GM23338 (cell line): ENCODE results near the gene TENM3. TPM values are rescaled to one million over a fixed set of nuclear protein-coding genes. Genes with fewer than 3 reads are reported as not detected.

Source experiments
- ATAC-seq: fragments of 200-7000 bp; cut with Tn5 transposase; 3 replicates; pipeline ENCODE4 v1.9.1; 2020
- DNase-seq: peaks from one replicate; pipeline ENCODE4 v3.0.0-alpha.2; 2015; ENCODE audit warnings: low spot score
- H2AFZ ChIP-seq: fragments of 200-600 bp; sonication (generic); 2 replicates; pipeline ENCODE4 v1.8.0; 2016; ENCODE audit warnings: antibody characterized with exemption, mild to moderate bottlenecking, moderate library complexity
- H3F3A ChIP-seq: fragments of 200-600 bp; sonication (generic); replicated peaks from 2 replicates; pipeline ENCODE4 v1.8.0; 2017; ENCODE audit warnings: antibody characterized with exemption, mixed run types, low read depth
- H3K27ac ChIP-seq: fragments of 200-600 bp; sonication (generic); 2 replicates; pipeline ENCODE4 v1.6.1; 2016; ENCODE audit warnings: low read depth
- H3K27me3 ChIP-seq: fragments of 200-600 bp; sonication (generic); 2 replicates; pipeline ENCODE4 v1.8.0; 2016; ENCODE audit warnings: mild to moderate bottlenecking, mixed run types, moderate library complexity; ENCODE audit not compliant: insufficient read depth
- H3K36me3 ChIP-seq: fragments of 200-600 bp; sonication (generic); 2 replicates; pipeline ENCODE4 v1.8.0; 2016; ENCODE audit warnings: mild to moderate bottlenecking; ENCODE audit not compliant: insufficient read depth
- H3K4me1 ChIP-seq: fragments of 200-600 bp; sonication (generic); 2 replicates; pipeline ENCODE4 v1.8.0; 2016; ENCODE audit warnings: mild to moderate bottlenecking, moderate library complexity; ENCODE audit not compliant: insufficient read depth
- H3K4me2 ChIP-seq: fragments of 200-600 bp; sonication (generic); 2 replicates; pipeline ENCODE4 v1.7.1; 2017; ENCODE audit warnings: mixed run types
- H3K4me3 ChIP-seq: fragments of 200-600 bp; sonication (generic); 2 replicates; pipeline ENCODE4 v1.6.1; 2016; ENCODE audit warnings: mixed run types
- H3K79me2 ChIP-seq: fragments of 200-600 bp; sonication (generic); replicated peaks from 2 replicates; pipeline ENCODE4 v1.8.0; 2017; ENCODE audit warnings: mild to moderate bottlenecking; ENCODE audit not compliant: insufficient read depth
- H3K9me2 ChIP-seq: fragments of 200-600 bp; sonication (generic); 2 replicates; pipeline ENCODE4 v1.8.0; 2017; ENCODE audit not compliant: insufficient read depth
- H4K20me1 ChIP-seq: fragments of 200-600 bp; sonication (generic); replicated peaks from 2 replicates; pipeline ENCODE4 v1.8.0; 2017; ENCODE audit warnings: mild to moderate bottlenecking; ENCODE audit not compliant: insufficient read depth
- H3K27ac Mint-ChIP-seq: 2 replicates; pipeline ENCODE4 v1.8.0; 2020; ENCODE audit warnings: inconsistent platforms, mild to moderate bottlenecking, moderate library complexity, mixed read lengths
- H3K27me3 Mint-ChIP-seq: 3 replicates; pipeline ENCODE4 v1.8.0; 2022; ENCODE audit warnings: low read depth, mild to moderate bottlenecking, moderate library complexity, mixed read lengths, inconsistent platforms; ENCODE audit not compliant: insufficient read depth, poor library complexity
- H3K36me3 Mint-ChIP-seq: 3 replicates; pipeline ENCODE4 v1.8.0; 2021; ENCODE audit warnings: low read depth, mild to moderate bottlenecking, inconsistent platforms, moderate library complexity, mixed read lengths
- H3K4me1 Mint-ChIP-seq: 3 replicates; pipeline ENCODE4 v1.8.0; 2020; ENCODE audit warnings: mild to moderate bottlenecking, inconsistent platforms, mixed read lengths
- H3K4me3 Mint-ChIP-seq: 3 replicates; pipeline ENCODE4 v1.8.0; 2021; ENCODE audit warnings: moderate library complexity, mild to moderate bottlenecking, inconsistent platforms, mixed read lengths
- H3K9me3 Mint-ChIP-seq: 3 replicates; pipeline ENCODE4 v1.8.0; 2020; ENCODE audit warnings: moderate library complexity, mild to moderate bottlenecking, inconsistent platforms, mixed read lengths
- CREB1 ChIP-seq: fragments of 250-450 bp; sonication (Bioruptor Pico); IDR thresholded peaks from 2 replicates; pipeline ENCODE4 v1.5.0; 2020; ENCODE audit warnings: low read depth, mild to moderate bottlenecking, moderate library complexity
- JUNB ChIP-seq: IDR thresholded peaks from one replicate; pipeline ENCODE4 v1.6.1; 2016; ENCODE audit warnings: antibody characterized with exemption; ENCODE audit not compliant: unreplicated experiment
- NANOG ChIP-seq: IDR thresholded peaks from 2 replicates; pipeline ENCODE4 v1.6.1; 2016; ENCODE audit warnings: antibody characterized with exemption, borderline replicate concordance
- POLR2AphosphoS5 ChIP-seq: IDR thresholded peaks from 2 replicates; pipeline ENCODE4 v1.6.1; 2016; ENCODE audit warnings: antibody characterized with exemption, low read depth
- ZNF114 ChIP-seq: fragments of 250-450 bp; sonication (Bioruptor Pico); IDR thresholded peaks from 2 replicates; pipeline ENCODE4 v1.5.0; 2020; ENCODE audit warnings: mild to moderate bottlenecking, moderate library complexity
- ZNF331 ChIP-seq: fragments of 250-450 bp; sonication (Bioruptor Pico); IDR thresholded peaks from 2 replicates; pipeline ENCODE4 v1.5.0; 2020; ENCODE audit warnings: low read depth, mild to moderate bottlenecking, moderate library complexity
- polyA plus RNA-seq: library from polyadenylated mRNA; unstranded; fragments of >200 nt; fragmentation: Nextera tagmentation; extraction: Ambion mirVana; gene quantifications from 2 replicates; pipeline ENCODE4 v1.2.1, GENCODE V29; 2016
- total RNA-seq: library from RNA; depleted of rRNA; stranded (reverse); fragments of >200 nt; shearing (Covaris generic); gene quantifications from 2 replicates; pipeline ENCODE4 v1.2.3, GENCODE V29; 2014
- TF ChIP-seq, protein P1 (sequence below): IDR thresholded peaks from 2 replicates; pipeline ENCODE4 v1.6.1; 2016; ENCODE audit warnings: antibody characterized with exemption
- TF ChIP-seq, protein P2 (sequence below): fragments of 250-450 bp; sonication (Bioruptor Pico); IDR thresholded peaks from 2 replicates; pipeline ENCODE4 v1.5.0; 2020; ENCODE audit warnings: mild to moderate bottlenecking, moderate library complexity

Gene TENM3
- total and polyA plus RNA-seq, 2 experiments from 2014 or later: 22.2 to 128 TPM

- TF ChIP-seq ZNF114 (CRISPR knock-in tag): no peak
- TF ChIP-seq CREB1 (CRISPR knock-in tag): no peak
- no peak for TF ChIP-seq ZNF331
Observed at GRCh38 chr4:182310962-182311361, 67.8 kb downstream of the TENM3 start (continued).

- ATAC-seq (no peak), DNase-seq (no peak)
- Histone ChIP-seq H3K4me2 (no peak overlapping the region), H2AFZ (no peak overlapping the region), H4K20me1 (no peaks in the 10 kb centered on the region), H3F3A (no peaks in the 10 kb centered on the region), H3K27ac (no peak overlapping the region), H3K36me3 (peaks cover 12% of the 10 kb centered on the region), H3K79me2 (no peaks in the 10 kb centered on the region), H3K9me2 (no peaks in the 10 kb centered on the region), H3K27me3 (no peaks in the 10 kb centered on the region), H3K4me1 (no peaks in the 10 kb centered on the region), H3K4me3 (no peak overlapping the region)
- no peak for TF ChIP-seq ZNF331
- TF ChIP-seq, protein P1, sequence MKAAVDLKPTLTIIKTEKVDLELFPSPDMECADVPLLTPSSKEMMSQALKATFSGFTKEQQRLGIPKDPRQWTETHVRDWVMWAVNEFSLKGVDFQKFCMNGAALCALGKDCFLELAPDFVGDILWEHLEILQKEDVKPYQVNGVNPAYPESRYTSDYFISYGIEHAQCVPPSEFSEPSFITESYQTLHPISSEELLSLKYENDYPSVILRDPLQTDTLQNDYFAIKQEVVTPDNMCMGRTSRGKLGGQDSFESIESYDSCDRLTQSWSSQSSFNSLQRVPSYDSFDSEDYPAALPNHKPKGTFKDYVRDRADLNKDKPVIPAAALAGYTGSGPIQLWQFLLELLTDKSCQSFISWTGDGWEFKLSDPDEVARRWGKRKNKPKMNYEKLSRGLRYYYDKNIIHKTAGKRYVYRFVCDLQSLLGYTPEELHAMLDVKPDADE: no peak
- TF ChIP-seq JUNB: no peak
- TF ChIP-seq, protein P2, sequence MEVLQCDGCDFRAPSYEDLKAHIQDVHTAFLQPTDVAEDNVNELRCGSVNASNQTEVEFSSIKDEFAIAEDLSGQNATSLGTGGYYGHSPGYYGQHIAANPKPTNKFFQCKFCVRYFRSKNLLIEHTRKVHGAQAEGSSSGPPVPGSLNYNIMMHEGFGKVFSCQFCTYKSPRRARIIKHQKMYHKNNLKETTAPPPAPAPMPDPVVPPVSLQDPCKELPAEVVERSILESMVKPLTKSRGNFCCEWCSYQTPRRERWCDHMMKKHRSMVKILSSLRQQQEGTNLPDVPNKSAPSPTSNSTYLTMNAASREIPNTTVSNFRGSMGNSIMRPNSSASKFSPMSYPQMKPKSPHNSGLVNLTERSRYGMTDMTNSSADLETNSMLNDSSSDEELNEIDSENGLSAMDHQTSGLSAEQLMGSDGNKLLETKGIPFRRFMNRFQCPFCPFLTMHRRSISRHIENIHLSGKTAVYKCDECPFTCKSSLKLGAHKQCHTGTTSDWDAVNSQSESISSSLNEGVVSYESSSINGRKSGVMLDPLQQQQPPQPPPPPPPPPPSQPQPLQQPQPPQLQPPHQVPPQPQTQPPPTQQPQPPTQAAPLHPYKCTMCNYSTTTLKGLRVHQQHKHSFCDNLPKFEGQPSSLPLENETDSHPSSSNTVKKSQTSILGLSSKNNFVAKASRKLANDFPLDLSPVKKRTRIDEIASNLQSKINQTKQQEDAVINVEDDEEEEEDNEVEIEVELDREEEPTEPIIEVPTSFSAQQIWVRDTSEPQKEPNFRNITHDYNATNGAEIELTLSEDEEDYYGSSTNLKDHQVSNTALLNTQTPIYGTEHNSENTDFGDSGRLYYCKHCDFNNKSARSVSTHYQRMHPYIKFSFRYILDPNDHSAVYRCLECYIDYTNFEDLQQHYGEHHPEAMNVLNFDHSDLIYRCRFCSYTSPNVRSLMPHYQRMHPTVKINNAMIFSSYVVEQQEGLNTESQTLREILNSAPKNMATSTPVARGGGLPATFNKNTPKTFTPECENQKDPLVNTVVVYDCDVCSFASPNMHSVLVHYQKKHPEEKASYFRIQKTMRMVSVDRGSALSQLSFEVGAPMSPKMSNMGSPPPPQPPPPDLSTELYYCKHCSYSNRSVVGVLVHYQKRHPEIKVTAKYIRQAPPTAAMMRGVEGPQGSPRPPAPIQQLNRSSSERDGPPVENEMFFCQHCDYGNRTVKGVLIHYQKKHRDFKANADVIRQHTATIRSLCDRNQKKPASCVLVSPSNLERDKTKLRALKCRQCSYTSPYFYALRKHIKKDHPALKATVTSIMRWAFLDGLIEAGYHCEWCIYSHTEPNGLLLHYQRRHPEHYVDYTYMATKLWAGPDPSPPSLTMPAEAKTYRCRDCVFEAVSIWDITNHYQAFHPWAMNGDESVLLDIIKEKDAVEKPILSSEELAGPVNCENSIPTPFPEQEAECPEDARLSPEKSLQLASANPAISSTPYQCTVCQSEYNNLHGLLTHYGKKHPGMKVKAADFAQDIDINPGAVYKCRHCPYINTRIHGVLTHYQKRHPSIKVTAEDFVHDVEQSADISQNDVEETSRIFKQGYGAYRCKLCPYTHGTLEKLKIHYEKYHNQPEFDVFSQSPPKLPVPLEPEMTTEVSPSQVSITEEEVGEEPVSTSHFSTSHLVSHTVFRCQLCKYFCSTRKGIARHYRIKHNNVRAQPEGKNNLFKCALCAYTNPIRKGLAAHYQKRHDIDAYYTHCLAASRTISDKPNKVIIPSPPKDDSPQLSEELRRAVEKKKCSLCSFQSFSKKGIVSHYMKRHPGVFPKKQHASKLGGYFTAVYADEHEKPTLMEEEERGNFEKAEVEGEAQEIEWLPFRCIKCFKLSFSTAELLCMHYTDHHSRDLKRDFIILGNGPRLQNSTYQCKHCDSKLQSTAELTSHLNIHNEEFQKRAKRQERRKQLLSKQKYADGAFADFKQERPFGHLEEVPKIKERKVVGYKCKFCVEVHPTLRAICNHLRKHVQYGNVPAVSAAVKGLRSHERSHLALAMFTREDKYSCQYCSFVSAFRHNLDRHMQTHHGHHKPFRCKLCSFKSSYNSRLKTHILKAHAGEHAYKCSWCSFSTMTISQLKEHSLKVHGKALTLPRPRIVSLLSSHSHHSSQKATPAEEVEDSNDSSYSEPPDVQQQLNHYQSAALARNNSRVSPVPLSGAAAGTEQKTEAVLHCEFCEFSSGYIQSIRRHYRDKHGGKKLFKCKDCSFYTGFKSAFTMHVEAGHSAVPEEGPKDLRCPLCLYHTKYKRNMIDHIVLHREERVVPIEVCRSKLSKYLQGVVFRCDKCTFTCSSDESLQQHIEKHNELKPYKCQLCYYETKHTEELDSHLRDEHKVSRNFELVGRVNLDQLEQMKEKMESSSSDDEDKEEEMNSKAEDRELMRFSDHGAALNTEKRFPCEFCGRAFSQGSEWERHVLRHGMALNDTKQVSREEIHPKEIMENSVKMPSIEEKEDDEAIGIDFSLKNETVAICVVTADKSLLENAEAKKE (CRISPR knock-in tag): no peak
- TF ChIP-seq POLR2AphosphoS5: no peak
- no peak for TF ChIP-seq ZNF114 (CRISPR knock-in tag)
- TF ChIP-seq NANOG: no peak
- no peak overlapping the region for H3K27ac Mint-ChIP-seq
- no peaks in the 10 kb centered on the region for H3K4me1 Mint-ChIP-seq
- peaks cover 20% of the 10 kb centered on the region for H3K36me3 Mint-ChIP-seq
- H3K9me3 Mint-ChIP-seq: peaks cover 23% of the 10 kb centered on the region
- H3K4me3 Mint-ChIP-seq: no peak overlapping the region
- H3K27me3 Mint-ChIP-seq: no peaks in the 10 kb centered on the region
Observed at GRCh38 chr4:182314537-182314936, 71.3 kb downstream of the TENM3 start.
